HG03280 (cell line): ENCODE measurements around the gene PPA1.
"Not testable (repeated sequence)": the region's sequence is repeated elsewhere in the genome, so short reads cannot be mapped to it uniquely, and the experiment has no call there.

Source experiments
- ATAC-seq: cut with Tn5 transposase; IDR thresholded peaks from one replicate; pipeline ENCODE4 v1.9.1; 2021; ENCODE audit warnings: mild to moderate bottlenecking, moderate library complexity; ENCODE audit not compliant: unreplicated experiment

The PPA1 gene

DNA sequence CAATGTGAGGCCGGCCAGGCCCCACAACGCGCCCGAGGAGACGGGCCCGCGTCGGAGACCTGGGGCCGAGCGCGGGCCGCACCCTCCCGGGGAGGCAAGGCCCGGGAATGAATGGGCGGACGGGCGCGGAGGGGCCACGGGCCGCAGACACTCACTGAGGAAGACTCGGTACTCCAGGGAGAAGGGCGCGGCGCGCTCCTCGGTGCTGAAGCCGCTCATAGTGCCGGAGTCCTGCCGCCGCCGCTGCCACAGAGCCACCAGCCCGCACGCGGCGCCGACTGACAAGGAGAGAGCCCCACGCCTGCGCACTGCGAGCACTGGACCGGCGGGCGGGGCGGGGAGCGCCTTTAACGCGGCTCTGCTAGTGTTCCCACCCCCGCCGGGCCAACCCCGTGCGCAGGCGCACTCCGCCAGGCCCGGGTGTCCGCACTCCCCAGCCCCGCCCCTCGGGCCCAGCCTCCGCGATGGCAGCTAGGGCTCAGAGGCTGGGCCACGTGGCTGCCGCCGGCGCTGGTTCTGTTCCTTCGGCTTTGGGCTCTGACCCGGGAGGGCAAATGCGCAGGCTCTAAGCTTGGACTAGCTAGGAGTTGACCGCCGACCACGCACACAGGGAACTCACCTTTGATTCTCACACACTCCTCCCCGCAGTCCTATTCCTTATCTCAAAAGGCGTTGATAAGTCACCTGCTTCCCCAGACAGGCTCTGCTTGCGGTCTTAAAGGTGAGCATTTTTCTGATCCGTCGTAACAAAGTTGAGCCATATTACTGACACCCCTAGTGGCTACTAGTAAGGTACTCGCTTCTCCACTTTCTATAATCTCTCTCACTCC is at the start of gene PPA1:
Gene PPA1 (minus strand): TSS at position 321 of the 830 bp plus-strand sequence. CDS start 102 bp downstream, at position 219.
- peak; percentile 89 for ATAC-seq

- no peak for ATAC-seq
Measured at GRCh38 chr10:70281609-70282008, 48.4 kb upstream of the PPA1 start.

DNA sequence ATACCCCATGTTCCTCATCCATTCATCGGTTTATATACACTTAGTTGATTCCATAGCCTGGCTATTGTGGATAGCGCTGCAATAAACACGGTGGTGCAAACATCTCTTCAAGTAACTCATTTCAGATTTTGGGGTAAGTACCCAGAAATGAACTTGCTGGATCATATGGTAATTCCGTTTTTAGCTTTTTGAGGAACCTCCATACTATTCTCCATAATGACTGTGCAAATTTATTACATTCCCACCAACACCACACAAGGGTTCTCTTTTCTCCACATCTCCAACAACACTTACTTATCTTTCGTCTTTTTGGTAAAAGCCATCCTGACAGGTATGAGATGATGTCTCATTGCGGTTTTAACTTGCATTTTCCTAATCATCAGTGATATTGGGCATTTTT is 46.9 kb upstream of the PPA1 start:
- no peak for ATAC-seq

DNA sequence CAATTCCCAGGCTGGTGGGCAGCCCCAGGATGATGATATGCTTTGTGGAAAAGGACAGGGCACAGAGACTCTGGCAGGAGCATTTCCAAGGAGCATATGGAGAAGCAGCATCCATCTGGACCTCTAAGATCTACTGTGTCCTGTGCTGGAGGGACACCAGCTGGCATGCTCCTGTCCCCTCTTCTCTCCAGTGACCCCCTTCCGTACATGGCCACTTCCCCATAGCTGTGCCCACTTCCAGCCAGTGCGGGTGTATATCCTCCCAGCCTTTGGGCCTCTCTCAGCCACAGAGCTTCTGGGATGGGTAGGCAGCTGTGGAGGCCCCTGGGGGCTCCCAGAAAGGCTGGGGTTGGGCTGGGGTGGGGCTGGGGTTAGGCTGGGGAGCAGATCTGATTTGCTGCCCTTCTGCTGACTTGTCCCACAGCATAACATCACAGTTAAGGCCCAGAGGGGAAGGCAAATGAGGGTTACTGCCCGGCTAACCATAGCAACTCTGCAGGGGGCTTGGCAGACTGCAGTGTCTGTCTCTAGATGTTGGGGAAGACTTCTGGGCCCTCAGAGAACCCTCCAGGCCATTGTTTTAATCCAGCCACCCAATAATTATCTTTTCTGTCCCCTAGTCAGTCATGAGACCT is 44.3 kb upstream of the PPA1 start:
- no peak for ATAC-seq

GRCh38 chr10:70274643-70275042 is 41.4 kb upstream of the PPA1 start:
- no peak for ATAC-seq

GRCh38 chr10:70272925-70273316 is 39.7 kb upstream of the PPA1 start:
- ATAC-seq: peak; percentile 65

GRCh38 chr10:70271996-70272924 is 39.0 kb upstream of the PPA1 start:
- ATAC-seq: peak; percentile 10

- no peak for ATAC-seq
Measured at GRCh38 chr10:70270952-70271351, 37.7 kb upstream of the PPA1 start.

DNA sequence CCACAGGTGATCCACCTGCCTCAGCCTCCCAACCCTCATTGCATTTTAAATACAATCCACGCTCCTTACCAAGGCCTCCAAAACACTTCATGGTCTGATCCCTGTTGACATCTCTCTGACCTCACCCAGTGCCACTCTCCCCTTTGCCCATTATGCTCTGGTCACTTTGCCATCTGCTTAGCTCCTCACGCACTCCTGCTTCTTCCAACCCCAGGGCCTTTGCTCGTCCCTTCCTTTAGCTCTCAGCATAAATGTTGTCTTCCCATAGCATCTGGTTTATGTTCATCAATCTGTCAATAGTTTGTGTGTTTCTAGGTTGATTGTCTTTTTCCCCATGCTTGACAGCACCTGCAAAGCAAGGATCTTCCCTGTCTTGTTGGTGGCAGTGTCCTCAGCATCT is 36.5 kb upstream of the PPA1 start:
- no peak for ATAC-seq

GRCh38 chr10:70268376-70268775 is 35.1 kb upstream of the PPA1 start:
- ATAC-seq: no peak

- no peak for ATAC-seq
Measured at GRCh38 chr10:70267161-70267933, 34.1 kb upstream of the PPA1 start.

GRCh38 chr10:70266701-70267100 is 33.5 kb upstream of the PPA1 start:
- ATAC-seq: no peak

GRCh38 chr10:70266056-70266455 is 32.8 kb upstream of the PPA1 start:
- no peak for ATAC-seq

DNA sequence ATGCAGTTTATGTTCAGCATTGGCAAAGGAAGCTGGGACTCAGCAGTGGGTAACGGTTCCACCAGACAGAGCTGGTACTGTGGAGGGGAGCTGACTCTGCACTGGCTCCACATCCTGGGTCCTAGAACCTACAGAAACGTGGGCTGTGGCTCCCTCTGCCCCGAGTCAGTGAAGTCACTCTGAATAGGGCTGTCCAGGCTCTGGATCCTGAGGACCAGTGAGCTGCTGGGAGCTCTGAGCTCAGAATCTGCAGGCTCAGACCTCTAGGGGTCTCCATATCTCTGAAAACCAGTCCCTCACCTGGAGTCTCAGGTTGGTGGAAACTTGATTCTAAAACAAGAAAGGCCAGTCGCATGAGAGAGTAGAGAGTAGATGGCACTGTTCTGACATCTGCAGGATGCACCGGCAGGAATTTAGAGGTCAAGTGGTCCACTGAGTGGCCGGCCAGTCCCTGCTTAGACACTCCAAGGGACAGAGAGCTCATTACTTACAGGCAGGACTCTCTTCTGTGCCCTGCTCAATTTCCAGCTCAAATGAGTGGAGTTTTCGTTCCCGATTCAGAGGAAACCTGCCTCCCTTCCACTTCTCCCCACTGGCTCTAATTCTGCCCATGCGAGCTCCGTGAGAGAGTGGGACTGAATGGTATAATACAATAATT is 31.9 kb upstream of the PPA1 start:
- no peak for ATAC-seq

GRCh38 chr10:70260734-70261133 is 27.5 kb upstream of the PPA1 start:
- ATAC-seq: no peak

DNA sequence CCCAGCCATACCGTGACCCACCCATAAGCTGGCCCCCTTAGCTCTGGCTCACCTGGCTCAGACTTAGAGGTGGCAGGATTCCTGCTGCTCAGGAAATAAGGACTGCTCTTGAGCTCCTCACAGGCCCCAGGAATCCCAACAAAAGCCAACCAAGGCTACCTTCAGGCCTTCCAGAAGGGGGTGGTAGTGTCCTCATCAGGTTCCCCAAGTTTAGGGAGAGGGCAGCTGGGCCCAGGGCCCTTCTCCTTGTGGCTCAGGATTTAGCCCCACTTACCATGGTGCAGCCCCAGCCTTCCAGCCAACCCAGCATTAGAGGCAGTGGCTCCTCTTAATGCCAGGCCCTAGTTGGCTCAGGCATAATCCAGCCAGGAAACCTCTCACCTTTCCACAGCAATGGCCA is 27.0 kb upstream of the PPA1 start:
- no peak for ATAC-seq

- no peak for ATAC-seq
Measured at GRCh38 chr10:70258216-70258615, 25.0 kb upstream of the PPA1 start.

- not testable (repeated sequence) for ATAC-seq
Measured at GRCh38 chr10:70257816-70258215, 24.6 kb upstream of the PPA1 start.

DNA sequence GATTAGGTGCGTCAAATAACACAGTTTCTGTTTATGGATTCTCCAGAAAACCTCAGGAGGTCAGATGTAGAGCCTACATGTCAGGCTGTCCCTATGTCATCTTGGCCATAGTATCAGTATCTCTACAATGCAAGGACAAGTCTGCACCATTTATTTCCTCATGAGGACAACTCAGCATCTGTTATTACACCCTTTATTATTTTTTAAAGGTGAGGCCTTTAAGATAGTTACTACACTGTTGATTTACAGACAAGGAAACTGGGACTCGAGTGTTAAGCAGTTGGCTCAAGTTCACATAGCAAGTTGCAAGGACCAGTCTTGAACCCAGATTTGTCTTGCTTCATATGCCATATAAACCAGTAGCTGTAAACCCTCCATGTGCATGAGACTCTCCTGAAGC is 23.2 kb upstream of the PPA1 start:
- ATAC-seq: no peak
